Suprapubic skin (tissue), 4 donors: ENCODE results near the gene EEPD1. TPM values are rescaled to one million over a fixed set of nuclear protein-coding genes. Genes with fewer than 3 reads are reported as not detected.
A peak's percentile ranks its signal among the peaks of the same experiment; 100 is the strongest.

ENCODE experiments used
- DNase-seq, 2 donors: peaks; one replicate each; pipeline ENCODE4 v3.0.0-alpha.2; 2019; ENCODE audit warnings: low spot score in 2 of 2
- H3K27ac ChIP-seq: fragments of 200-600 bp; sonication (generic); one replicate; pipeline ENCODE4 v1.5.1; 2019
- H3K27me3 ChIP-seq: fragments of 200-600 bp; sonication (generic); one replicate; pipeline ENCODE4 v1.5.1; 2019
- H3K36me3 ChIP-seq: fragments of 200-600 bp; sonication (generic); one replicate; pipeline ENCODE4 v1.5.1; 2019
- H3K4me1 ChIP-seq: fragments of 200-600 bp; sonication (generic); one replicate; pipeline ENCODE4 v1.5.1; 2019
- H3K4me3 ChIP-seq: fragments of 200-600 bp; sonication (generic); one replicate; pipeline ENCODE4 v1.5.1; 2019; ENCODE audit warnings: mild to moderate bottlenecking
- H3K9me3 ChIP-seq: fragments of 200-600 bp; sonication (generic); one replicate; pipeline ENCODE4 v1.5.1; 2019
- EP300 ChIP-seq: sonication (generic); formaldehyde crosslinking; IDR thresholded peaks from one replicate; pipeline ENCODE4 v1.6.1; 2017; ENCODE audit warnings: antibody characterized with exemption
- POLR2A ChIP-seq, 2 donors: fragments of 450-650 bp; IDR thresholded peaks; one replicate each; pipeline ENCODE4 v1.6.1; 2017; ENCODE audit warnings: antibody characterized with exemption in 2 of 2, mild to moderate bottlenecking in 2 of 2, moderate library complexity in 2 of 2
- POLR2AphosphoS5 ChIP-seq, 3 donors: sonication (generic); formaldehyde crosslinking; IDR thresholded peaks; one replicate each; pipeline ENCODE4 v1.6.1; 2017; ENCODE audit warnings: antibody characterized with exemption in 3 of 3
- WGBS: methylation state at CpG from one replicate; pipeline ENCODE4 v1.1.5; 2018; 5-methylcytosine and 5-hydroxymethylcytosine counted together
- total RNA-seq, 4 donors: library from RNA; depleted of rRNA; stranded (reverse); fragments of >200 nt; gene quantifications; one replicate each; pipeline ENCODE4 v1.1.0, GENCODE V29; 2016
- TF ChIP-seq, protein P1 (sequence below), 2 donors: fragments of 200-600 bp in 1 of 2; fragments of 450-650 bp in 1 of 2; sonication (generic) in 1 of 2; IDR thresholded peaks; one replicate each; pipeline ENCODE4 v1.5.1; 2016 to 2019; ENCODE audit warnings: antibody characterized with exemption in 2 of 2, mild to moderate bottlenecking in 1 of 2, moderate library complexity in 1 of 2

EEPD1 gene
- total RNA-seq, 4 donors from 2014 or later: 11.7 to 18.2 (median 16.1) TPM

DNA sequence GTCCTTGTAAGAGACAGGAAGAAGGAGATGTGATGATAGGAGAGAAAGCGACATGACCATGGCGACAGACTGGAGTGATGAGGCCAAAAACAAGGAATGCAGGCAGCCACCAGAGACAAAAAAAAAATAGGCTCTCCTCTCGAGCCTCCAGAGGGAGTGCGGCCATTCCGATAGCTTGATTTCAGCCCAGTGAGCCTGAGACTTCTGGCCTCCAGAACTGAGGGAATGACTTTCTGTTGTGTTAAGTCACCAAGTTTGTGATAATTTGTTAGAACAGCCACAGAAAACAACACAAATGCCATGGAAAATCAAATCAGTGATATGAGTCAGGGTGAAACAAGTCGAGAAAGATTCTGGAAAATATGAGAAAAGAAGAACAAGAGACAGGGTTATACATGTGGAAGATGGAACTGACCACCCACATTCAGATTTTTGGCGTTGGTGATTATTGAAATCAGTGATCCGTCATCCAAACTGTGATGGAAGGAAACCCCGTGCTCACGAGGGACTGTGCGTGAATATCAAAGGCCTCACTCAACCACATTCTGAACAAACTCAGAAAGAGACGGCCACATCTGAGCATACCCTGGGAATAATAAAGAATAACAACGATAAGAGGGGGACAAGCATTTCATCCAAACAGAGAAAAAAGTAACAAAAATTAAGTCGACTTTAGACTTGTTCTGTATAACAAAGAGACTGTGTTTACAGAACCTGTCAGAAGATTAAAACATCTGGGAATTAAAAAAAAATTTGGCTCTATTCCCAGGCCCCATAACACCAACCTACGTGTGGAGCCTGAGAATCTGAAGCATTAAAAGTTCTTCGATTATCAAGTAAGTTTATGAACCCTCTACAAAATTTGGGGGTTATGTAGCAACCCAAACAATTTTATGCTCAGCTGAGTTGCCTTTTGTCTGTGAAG lies 72.1 kb downstream of the EEPD1 start:
- H3K27ac ChIP-seq: no peak overlapping the region
- 67% methylated on average over 16 of the region's 16 CpGs for WGBS
- no peaks in the 10 kb centered on the region for H3K27me3 ChIP-seq
- no peaks in the 10 kb centered on the region for H3K36me3 ChIP-seq
- TF ChIP-seq POLR2AphosphoS5 (IDR thresholded peaks at IDR 0.05) (no peak), POLR2A (IDR thresholded peaks at IDR 0.05) (no peak), EP300 (no peak)
- TF ChIP-seq, protein P1, sequence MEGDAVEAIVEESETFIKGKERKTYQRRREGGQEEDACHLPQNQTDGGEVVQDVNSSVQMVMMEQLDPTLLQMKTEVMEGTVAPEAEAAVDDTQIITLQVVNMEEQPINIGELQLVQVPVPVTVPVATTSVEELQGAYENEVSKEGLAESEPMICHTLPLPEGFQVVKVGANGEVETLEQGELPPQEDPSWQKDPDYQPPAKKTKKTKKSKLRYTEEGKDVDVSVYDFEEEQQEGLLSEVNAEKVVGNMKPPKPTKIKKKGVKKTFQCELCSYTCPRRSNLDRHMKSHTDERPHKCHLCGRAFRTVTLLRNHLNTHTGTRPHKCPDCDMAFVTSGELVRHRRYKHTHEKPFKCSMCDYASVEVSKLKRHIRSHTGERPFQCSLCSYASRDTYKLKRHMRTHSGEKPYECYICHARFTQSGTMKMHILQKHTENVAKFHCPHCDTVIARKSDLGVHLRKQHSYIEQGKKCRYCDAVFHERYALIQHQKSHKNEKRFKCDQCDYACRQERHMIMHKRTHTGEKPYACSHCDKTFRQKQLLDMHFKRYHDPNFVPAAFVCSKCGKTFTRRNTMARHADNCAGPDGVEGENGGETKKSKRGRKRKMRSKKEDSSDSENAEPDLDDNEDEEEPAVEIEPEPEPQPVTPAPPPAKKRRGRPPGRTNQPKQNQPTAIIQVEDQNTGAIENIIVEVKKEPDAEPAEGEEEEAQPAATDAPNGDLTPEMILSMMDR (IDR thresholded peaks at IDR 0.05): no peak
- no peak overlapping the region for H3K4me3 ChIP-seq
- peaks cover 4% of the 10 kb centered on the region for H3K4me1 ChIP-seq
- no peak for DNase-seq
- no peaks in the 10 kb centered on the region for H3K9me3 ChIP-seq

DNA sequence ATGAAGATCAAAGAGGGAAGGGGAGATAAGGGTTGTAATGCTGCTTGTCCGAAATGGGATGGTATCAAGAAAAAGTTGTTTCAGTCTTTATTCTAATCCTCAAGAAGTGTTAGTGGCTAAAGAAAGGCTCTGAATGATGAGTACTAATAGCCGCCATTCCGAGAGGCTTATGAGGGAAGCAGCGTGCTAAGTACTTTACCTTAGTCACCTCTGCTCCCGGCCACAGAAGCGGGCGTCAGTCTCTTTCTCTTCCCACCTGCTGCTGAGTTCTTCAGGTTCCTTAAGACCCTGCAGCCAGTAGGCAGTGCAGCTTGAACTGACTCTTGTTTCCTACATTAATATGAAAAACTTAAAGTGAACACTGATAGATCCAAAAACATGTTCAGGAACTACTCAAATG lies 73.1 kb downstream of the EEPD1 start:
- no peaks in the 10 kb centered on the region for H3K9me3 ChIP-seq
- WGBS: 85% methylated on average over 7 of the region's 7 CpGs
- H3K4me1 ChIP-seq: peaks cover 4% of the 10 kb centered on the region
- H3K36me3 ChIP-seq: no peaks in the 10 kb centered on the region
- TF ChIP-seq POLR2AphosphoS5 (IDR thresholded peaks at IDR 0.05) (no peak), EP300 (no peak), POLR2A (IDR thresholded peaks at IDR 0.05) (no peak)
- TF ChIP-seq, protein P1 (IDR thresholded peaks at IDR 0.05): no peak
- no peak for DNase-seq
- no peaks in the 10 kb centered on the region for H3K27me3 ChIP-seq
- H3K27ac ChIP-seq: no peak overlapping the region
- no peak overlapping the region for H3K4me3 ChIP-seq

DNA sequence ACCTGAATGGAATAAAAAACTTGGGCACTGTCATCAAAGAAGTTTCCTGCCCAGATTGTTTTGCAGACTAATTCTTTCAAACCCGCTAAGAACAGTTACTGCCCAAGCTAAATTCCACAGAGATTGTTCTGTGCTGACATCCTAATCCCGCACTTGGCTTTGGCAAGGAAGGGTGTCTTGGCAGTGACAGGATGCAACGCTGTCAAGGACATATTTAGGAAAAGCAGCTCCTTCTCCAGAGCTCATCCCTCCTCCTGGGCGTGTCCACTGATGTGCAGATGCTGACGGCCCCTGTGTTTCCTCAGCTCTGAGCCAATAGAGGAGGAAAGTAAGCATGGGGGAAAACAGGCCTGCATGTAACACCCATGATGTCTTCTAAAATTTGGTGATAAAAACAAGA lies 74.2 kb downstream of the EEPD1 start:
- no peaks in the 10 kb centered on the region for H3K36me3 ChIP-seq
- TF ChIP-seq, protein P1 (IDR thresholded peaks at IDR 0.05): no peak
- peak in 1 of 3 donors; percentile 72 for TF ChIP-seq POLR2AphosphoS5 (IDR thresholded peaks at IDR 0.05)
- H3K9me3 ChIP-seq: no peaks in the 10 kb centered on the region
- H3K27ac ChIP-seq: no peak overlapping the region
- 14% methylated on average over 5 of the region's 5 CpGs for WGBS
- H3K27me3 ChIP-seq: no peaks in the 10 kb centered on the region
- H3K4me1 ChIP-seq: peaks cover 4% of the 10 kb centered on the region
- DNase-seq: peak; percentile 82 to 86
- no peak overlapping the region for H3K4me3 ChIP-seq

DNA sequence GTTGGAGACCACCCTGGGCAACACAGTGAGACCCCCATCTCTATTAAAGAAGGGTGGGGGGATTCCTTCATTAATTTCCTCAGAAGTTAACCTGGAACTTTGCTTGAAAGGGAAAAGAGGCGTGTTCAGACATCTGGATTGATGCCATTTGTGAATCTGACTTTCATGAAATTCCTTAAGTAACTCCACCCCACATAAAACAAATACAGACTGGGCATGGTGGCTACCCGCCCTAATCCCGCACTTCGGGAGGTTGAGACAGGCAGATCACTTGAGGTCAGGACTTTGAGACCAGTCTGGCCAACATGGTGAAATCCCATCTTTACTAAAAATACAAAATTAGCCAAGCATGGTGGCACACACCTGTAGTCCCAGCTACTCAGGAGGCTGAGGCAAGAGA lies 75.0 kb downstream of the EEPD1 start:
- no peak for TF ChIP-seq EP300
- TF ChIP-seq, protein P1 (IDR thresholded peaks at IDR 0.05): no peak
- no peak for TF ChIP-seq POLR2AphosphoS5 (IDR thresholded peaks at IDR 0.05)
- TF ChIP-seq POLR2A (IDR thresholded peaks at IDR 0.05): no peak
- H3K27me3 ChIP-seq: no peaks in the 10 kb centered on the region
- no peaks in the 10 kb centered on the region for H3K9me3 ChIP-seq
- no peak overlapping the region for H3K4me3 ChIP-seq
- no peaks in the 10 kb centered on the region for H3K36me3 ChIP-seq
- peak overlapping the region; percentile 50 for H3K27ac ChIP-seq
- WGBS: 54% methylated on average over 4 of the region's 4 CpGs
- no peak for DNase-seq
- H3K4me1 ChIP-seq: peaks cover 4% of the 10 kb centered on the region

DNA sequence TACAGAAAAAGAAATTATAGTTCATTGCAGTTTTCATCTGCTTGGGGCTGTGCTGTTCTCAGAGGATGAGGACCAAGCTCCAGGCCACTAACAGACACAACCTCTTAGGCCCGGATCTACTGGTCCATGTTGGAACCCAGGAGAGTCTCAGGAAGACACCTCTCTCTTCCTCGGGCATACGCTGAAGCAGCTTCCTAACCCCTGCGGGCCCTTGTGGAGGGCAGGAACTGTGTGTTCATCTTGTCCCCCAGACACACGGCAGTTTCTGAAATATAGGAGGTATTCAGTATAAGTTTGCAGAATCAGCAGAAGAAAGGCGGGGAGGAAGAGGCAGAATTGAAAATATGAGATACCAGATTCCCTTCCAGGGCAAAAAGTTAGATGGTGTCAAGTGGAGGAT lies 78.4 kb downstream of the EEPD1 start:
- 90% methylated on average over 6 of the region's 6 CpGs for WGBS
- TF ChIP-seq POLR2AphosphoS5 (IDR thresholded peaks at IDR 0.05) (no peak), POLR2A (IDR thresholded peaks at IDR 0.05) (no peak), EP300 (no peak)
- TF ChIP-seq, protein P1 (IDR thresholded peaks at IDR 0.05): no peak
- no peak for DNase-seq

More for the DNA sequence above, 78.4 kb downstream of the EEPD1 start:
- Histone ChIP-seq H3K9me3 (no peaks in the 10 kb centered on the region), H3K4me1 (peaks cover 4% of the 10 kb centered on the region), H3K36me3 (no peaks in the 10 kb centered on the region), H3K4me3 (no peak overlapping the region), H3K27me3 (no peaks in the 10 kb centered on the region), H3K27ac (no peak overlapping the region)
